ENCODE results near the gene PHF8.

Gene PHF8
- total RNA-seq, result 106 reads per million in 2 experiments

DNA sequence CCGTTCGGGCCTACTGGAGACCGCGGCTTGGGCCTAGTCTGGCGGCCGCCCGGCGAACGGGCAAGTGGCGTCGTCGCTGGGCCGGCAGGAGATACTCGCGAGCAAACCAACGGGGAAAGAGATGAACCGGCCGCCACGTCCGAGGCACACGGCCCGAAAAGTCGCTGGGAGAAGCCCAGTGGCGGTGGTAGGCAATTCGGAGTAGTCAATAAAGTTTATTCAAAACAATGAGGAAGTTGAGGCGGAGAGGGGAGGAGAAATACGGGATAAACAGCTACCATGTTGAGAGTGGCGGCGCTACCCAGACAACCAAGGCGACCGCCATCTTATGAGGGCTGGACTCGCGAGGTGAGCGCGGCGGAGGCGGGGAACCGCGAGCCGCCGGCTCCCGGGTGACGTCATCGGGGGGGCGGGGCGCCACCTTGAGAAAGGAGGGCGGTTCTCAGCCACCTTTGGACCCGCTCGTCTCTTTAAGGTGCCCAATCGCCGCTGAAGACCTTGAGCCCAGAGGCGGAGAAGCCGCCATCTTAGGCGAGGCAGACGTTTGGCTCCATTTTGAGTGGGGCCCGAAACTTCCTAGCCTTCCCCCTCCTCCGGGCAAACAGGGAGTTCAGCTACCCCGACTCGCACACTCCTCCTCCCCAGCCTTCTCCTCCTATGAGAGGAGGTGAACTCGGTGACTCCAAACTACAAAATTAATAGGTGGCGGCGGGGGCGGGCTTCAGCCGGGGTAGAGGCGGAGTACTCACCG is at the start of gene PHF8:
Gene PHF8, minus strand, starts transcription at position 348 of the 751 bp plus-strand sequence. CDS start 1,745 bp downstream, outside the sequence.
- DNase-seq (ENCODE audit: low read depth), result peak; percentile 92

- DNase-seq (ENCODE audit: low read depth), result no peak
Measured at GRCh38 chrX:54093571-54093970, 49.3 kb upstream of the PHF8 start.

- DNase-seq (ENCODE audit: low read depth), result no peak
Measured at GRCh38 chrX:54093159-54093558, 48.9 kb upstream of the PHF8 start.

GRCh38 chrX:54090880-54091279 is 46.6 kb upstream of the PHF8 start:
- no peak for DNase-seq (ENCODE audit: low read depth)

GRCh38 chrX:54089191-54089590 is 44.9 kb upstream of the PHF8 start:
- no peak for DNase-seq (ENCODE audit: low read depth)

DNA sequence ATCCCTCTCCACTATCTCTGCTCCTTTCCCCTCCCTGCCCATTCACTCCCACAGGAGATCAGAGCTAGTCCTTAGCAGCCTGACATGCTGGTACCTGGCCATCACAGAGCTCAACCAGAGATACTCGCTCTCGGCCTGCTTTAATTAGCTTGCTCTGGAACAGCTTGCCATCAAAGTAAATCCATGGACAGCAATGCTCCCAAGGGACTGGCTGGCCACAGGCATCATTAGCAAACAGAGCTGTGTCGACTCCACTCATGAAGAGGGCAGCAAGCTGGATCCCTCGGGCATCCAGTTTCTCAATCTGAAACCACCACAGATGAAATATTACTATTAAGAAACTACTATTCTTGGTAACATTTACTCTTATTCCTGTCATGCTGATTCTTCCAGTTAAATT is 43.4 kb upstream of the PHF8 start:
- DNase-seq (ENCODE audit: low read depth), result no peak

GRCh38 chrX:54085666-54086065 is 41.4 kb upstream of the PHF8 start:
- no peak for DNase-seq (ENCODE audit: low read depth)

- DNase-seq (ENCODE audit: low read depth), result no peak
Measured at GRCh38 chrX:54076903-54077302, 32.6 kb upstream of the PHF8 start.

DNA sequence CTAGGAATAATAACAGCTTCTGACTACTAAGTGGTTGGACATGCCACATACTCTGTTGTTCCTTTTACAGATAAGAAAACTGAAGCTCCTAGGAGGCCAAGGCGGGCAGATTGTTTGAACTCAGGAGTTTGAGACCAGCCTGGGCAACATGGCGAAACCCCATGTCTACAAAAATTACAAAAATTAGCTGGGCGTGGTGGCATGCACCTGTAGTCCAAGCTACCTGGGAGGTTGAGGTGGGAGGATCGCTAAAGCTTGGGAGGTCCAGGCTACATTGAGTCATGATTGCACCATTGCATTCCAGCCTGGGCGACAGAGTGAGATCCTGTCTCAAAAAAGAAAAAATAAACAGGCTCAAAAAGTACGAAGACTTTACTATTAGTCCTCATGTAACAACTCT is 30.6 kb upstream of the PHF8 start:
- DNase-seq (ENCODE audit: low read depth), result no peak

- DNase-seq (ENCODE audit: low read depth), result no peak
Measured at GRCh38 chrX:54067766-54068165, 23.5 kb upstream of the PHF8 start.

GRCh38 chrX:54066841-54067240 is 22.6 kb upstream of the PHF8 start:
- no peak for DNase-seq (ENCODE audit: low read depth)

DNA sequence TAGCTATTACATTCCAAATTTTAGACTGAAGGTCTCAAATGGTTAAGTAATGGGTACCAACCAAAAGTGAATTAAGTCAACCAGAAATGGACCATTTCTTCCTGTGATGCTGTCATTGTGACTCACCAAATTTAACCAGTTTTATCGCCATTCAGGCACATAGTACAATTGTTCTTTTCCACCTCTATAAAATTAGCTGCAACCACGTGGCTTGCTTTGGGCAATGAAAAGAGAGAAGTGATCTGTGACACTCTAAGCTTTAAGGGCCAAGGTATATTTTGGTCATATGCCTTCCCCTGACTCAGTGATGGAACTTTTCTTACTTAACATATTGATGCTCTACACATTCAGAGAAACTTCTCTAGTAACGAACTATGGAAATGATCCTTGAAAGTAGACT is 20.3 kb upstream of the PHF8 start:
- no peak for DNase-seq (ENCODE audit: low read depth)

GRCh38 chrX:54063361-54063760 is 19.1 kb upstream of the PHF8 start:
- DNase-seq (ENCODE audit: low read depth), result no peak

DNA sequence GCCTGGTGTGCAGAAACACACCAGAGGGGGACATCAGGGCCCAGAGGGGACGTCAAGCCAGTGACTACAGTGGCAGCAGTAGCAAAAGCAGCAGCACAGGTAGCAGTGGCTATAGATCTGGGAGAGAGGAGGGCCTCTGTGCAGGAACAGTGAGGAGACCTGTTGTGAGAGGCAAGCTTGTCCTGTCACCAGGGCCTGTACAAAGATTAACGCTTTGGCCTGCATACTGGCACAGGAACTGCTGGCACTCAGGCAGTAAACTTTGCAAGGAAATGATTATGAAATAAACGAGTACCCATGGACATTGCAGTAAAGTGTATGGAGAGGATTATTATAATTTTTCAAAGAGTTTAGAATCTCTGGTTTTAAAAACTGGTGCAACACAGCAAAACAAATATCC is 5.5 kb upstream of the PHF8 start:
- DNase-seq (ENCODE audit: low read depth), result no peak

GRCh38 chrX:54048412-54048811 is 4.1 kb upstream of the PHF8 start:
- no peak for DNase-seq (ENCODE audit: low read depth)

GRCh38 chrX:54045563-54046228 is 1.4 kb upstream of the PHF8 start:
- no peak for DNase-seq (ENCODE audit: low read depth)

DNA sequence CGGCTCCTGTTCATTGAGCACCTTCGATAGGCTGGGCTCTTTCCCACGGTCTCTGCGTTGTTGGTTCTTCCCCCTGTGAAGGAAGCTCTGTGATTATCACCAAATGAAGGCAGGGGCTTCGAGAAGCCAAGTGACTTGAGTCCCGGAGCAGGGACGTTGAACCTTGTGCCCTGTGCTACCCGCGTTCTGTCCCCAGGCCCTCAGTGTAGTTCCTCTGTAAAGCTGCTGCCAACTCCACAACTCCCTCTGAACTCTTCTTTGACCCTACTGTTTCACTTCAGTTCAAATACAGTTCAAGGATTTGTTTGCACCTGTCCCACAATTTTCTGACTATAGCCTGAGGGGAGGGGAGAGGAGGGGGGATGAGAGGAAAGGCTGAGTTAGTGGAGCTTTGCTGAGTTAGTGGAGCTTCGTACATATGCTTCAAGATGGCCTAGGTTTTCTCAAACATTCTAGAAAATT is 635 bp upstream of the PHF8 start:
- DNase-seq (ENCODE audit: low read depth), result no peak

DNA sequence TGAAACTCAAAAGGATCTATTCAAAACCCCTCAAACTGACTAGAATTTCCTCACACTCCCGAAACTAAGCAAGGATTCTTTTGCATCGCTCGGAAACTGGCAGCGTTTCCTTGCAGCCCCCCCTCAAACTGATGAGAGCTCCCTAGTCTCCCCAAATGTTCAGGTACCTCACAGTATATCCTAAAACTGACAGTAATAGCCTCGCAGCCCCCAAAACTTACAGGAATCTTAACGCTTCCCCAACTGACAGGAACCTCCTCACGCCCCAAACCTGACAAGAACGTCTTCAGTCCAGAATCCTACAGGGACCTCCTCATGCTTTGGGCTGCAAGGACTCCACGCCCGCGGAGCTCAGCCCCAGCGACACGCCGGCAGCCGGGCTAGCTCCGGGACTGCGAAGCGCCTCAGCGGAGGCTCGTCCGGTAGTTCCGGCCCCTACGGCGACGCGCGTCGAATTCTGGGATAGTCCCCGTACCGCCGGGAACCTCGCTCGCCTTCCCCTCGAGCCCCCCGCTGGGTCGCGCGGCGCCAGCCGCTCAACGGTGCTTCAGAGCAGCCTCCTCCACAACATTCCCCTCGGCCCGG is 640 bp downstream of the PHF8 start:
- peak; percentile 15 for DNase-seq (ENCODE audit: low read depth)

GRCh38 chrX:54043056-54043455 is 1.2 kb downstream of the PHF8 start:
- DNase-seq (ENCODE audit: low read depth), result no peak

GRCh38 chrX:54042609-54043021 is 1.7 kb downstream of the PHF8 start:
- peak; percentile 12 for DNase-seq (ENCODE audit: low read depth)

DNA sequence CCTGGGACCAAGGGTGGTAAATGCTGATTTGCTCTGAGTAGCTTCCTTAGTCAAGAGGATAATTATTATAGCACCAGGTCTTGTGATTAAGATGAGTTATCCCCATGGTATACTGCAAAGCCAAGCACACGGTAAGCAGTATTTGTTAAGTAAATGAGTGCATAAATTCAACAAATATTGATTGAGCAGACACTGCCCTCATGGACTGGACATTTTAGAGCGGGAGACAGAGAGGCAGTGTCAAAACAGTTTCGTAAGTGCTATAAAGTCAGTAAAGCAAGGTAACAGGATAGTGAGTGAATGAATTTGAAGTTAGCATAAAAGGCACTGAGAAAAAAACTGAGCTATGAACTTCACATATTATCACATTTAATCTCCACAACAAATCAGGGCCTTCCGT is 13.9 kb downstream of the PHF8 start:
- no peak for DNase-seq (ENCODE audit: low read depth)

DNA sequence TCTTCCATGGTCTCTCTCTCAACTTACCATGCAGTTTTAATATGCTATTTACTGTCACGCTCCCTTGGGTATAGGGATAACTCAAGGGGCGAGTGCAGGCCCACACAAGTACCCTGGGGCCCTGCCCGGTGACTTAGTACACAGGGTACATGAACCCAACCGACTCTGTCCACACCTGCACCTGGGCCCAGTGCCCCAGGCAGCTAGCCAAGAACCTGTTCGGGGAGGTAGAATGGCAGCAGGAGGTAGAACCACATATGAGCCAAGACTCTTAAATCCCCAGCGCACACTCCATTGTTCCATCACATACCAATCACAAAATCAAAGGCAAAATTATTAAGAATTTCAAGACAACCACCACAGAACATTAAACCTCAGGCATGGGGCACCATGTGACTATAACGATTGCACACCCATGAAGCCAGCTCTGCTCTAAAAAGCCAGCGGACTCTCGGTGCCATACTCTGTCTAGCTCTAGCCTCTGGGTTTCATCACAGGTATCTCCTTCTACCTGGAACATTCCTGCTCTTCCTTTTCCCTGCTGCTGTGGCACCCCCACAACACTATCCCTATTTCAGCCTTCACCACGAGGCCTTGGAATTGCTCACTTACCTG is 14.6 kb downstream of the PHF8 start:
- DNase-seq (ENCODE audit: low read depth), result no peak

DNA sequence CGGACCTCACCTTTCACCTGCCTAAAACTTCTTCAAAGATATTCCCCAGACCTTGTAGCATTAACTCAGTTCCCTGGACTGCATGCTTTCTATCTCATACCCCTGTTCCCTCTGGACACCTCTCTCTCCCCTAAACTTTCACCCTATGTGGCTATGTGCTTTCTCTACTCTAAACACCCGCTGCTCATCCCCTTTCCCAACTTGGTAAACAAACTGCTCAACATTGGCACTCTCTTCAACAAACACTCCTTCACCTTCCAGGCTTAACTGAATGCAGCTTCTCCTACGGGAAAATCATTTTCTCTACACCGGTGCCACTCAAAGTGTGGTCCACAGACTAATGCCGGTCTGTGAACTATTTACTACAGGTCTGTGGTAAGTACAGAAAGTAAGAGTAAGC is 19.9 kb downstream of the PHF8 start:
- no peak for DNase-seq (ENCODE audit: low read depth)

Data from T follicular helper cell (primary cell).